Sigmoid colon (tissue), 4 donors: ENCODE data around the gene GBP3.
"Not testable (repeated sequence)": the region's sequence is repeated elsewhere in the genome, so short reads cannot be mapped to it uniquely, and the experiment has no call there.

Source experiments
- EP300 ChIP-seq, 4 donors: sonication (generic); formaldehyde crosslinking; IDR thresholded peaks; one replicate each; pipeline ENCODE4 v1.6.1; 2017; ENCODE audit warnings: antibody characterized with exemption in 4 of 4
- POLR2AphosphoS5 ChIP-seq, 4 donors: sonication (generic); formaldehyde crosslinking; IDR thresholded peaks; one replicate each; pipeline ENCODE4 v1.6.1; 2017; ENCODE audit warnings: antibody characterized with exemption in 4 of 4
- TF ChIP-seq, protein P1 (sequence below), 4 experiments: fragments of 450-650 bp in 3 of 4; fragments of 200-600 bp in 1 of 4; IDR thresholded peaks; one replicate each; pipeline ENCODE4 v1.5.1; 2016 to 2019; ENCODE audit warnings: antibody characterized with exemption in 4 of 4, mild to moderate bottlenecking in 3 of 4, moderate library complexity in 2 of 4

DNA sequence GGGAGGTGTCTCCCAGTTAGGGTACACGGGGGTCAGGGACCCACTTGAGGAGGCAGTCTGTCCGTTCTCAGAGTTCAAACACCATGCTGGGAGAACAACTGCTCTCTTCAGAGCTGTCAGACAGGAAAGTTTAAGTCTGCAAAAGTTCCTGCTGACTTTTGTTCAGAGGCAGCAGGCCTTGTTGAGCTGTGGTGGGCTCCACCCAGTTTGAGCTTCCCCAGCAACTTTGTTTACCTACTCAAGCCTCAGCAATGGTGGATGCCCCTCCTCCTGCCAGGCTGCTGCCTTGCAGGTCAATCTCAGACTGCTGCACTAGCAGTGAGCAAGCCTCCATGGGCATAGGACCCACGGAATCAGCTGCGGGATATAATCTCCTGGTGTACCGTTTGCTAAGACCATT, 11.3 kb upstream of the GBP3 start:
- TF ChIP-seq, protein P1, sequence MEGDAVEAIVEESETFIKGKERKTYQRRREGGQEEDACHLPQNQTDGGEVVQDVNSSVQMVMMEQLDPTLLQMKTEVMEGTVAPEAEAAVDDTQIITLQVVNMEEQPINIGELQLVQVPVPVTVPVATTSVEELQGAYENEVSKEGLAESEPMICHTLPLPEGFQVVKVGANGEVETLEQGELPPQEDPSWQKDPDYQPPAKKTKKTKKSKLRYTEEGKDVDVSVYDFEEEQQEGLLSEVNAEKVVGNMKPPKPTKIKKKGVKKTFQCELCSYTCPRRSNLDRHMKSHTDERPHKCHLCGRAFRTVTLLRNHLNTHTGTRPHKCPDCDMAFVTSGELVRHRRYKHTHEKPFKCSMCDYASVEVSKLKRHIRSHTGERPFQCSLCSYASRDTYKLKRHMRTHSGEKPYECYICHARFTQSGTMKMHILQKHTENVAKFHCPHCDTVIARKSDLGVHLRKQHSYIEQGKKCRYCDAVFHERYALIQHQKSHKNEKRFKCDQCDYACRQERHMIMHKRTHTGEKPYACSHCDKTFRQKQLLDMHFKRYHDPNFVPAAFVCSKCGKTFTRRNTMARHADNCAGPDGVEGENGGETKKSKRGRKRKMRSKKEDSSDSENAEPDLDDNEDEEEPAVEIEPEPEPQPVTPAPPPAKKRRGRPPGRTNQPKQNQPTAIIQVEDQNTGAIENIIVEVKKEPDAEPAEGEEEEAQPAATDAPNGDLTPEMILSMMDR (IDR thresholded peaks at IDR 0.05), result not testable (repeated sequence)
- TF ChIP-seq EP300, POLR2AphosphoS5 (IDR thresholded peaks at IDR 0.05): not testable (repeated sequence)
